HG02840 (cell line): ENCODE measurements around the gene IFIT1.
"Not testable (repeated sequence)": the region's sequence is repeated elsewhere in the genome, so short reads cannot be mapped to it uniquely, and the experiment has no call there.

Experiments
- ATAC-seq: cut with Tn5 transposase; IDR thresholded peaks from one replicate; pipeline ENCODE4 v1.9.1; 2021; ENCODE audit warnings: mild to moderate bottlenecking, moderate library complexity, moderate number of reproducible peaks; ENCODE audit not compliant: unreplicated experiment, low FRiP score

The IFIT1 gene

DNA sequence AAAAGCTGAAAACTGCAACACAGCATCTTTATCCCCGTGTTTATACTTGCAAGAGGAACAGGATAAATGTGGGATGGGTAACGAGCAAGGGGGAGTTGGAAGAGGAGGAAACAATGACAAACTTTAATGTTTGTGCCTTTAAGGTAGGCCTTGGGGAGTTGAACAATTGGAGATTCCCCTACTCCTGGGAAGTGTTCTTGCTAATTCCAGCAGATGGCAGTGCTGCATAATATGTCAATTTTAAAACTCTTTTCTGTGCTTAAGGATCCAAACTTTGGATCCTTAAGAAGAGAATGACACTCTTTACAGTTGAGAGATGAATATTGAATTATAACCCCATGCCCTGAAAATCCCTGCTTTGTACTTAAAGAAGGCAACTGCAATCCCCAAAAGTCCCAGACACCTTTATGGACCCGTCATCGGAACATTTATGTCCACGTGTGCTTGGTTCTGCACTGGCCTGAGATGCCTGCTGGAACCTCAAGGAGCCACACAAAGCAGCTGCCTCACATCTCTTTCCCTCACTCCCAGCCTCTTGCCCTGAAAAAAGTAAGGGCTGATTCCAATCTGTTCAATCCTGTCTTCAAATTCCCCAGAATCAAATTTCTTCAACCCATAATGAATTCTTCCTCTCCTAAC, 33.9 kb downstream of the IFIT1 start:
- ATAC-seq: no peak

DNA sequence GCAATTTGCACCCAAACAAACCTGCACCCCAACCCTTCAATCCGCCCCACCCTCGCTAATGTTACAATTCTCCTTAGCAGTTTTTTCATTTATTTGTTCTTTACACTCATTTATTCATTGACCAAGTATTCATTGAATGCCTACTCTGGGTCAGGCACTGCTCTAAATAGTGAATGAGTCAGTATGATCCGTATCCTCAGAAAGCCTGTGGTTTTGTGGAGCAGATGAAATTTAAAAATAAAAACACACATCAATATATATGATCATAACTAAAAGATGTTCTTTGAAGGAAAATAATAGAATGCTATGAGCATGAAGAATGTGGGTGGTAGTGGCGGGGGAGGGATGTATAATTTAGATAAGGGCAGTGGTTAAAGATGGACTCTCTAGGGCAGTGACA, 35.2 kb downstream of the IFIT1 start:
- no peak for ATAC-seq

- ATAC-seq: no peak
Measured at GRCh38 chr10:89428877-89429276, 36.5 kb downstream of the IFIT1 start.

DNA sequence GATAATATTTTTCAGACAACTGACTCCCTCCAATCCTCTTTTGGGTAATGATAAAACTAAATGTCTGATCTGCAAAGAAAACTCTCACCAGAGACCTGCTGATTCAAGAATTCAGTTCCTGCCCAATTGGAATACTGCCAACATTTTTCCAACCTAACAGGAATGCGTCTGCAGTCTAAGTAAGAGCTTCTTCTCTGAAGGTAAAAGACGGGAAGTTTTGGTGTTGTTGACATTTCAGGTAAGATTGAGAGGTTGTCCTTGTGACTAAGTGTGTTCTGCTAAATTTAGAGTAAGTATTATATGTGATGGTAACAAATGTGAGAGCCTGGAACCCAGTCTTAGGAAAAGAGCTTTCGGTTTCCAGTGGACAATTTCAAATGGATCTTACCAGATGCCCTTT, 39.6 kb downstream of the IFIT1 start:
- ATAC-seq: no peak

GRCh38 chr10:89438525-89438924, 46.1 kb downstream of the IFIT1 start:
- no peak for ATAC-seq

- ATAC-seq: no peak
Measured at GRCh38 chr10:89440226-89441009, 48.0 kb downstream of the IFIT1 start.

GRCh38 chr10:89442289-89442688, 49.9 kb downstream of the IFIT1 start:
- no peak for ATAC-seq

DNA sequence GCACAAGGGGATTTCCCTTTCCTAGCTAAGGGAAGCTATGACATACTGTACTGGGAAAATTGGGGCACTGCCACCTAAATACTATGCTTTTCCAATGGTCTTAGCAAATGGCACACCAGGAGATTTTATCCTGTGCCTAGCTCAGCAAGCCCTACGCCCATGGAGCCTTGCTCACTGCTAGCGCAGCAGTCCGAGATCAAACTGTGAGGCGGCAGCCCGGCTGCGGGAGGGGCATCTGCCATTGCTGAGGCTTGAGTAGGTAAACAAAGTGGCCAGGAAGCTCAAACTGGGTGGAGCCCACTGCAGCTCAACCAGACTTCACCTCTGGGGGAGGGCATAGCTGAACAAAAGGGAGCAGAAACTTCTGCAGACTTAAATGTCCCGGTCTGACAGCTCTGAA, 52.4 kb downstream of the IFIT1 start:
- ATAC-seq: not testable (repeated sequence)

GRCh38 chr10:89450901-89451300, 58.5 kb downstream of the IFIT1 start:
- no peak for ATAC-seq

GRCh38 chr10:89452193-89452592, 59.8 kb downstream of the IFIT1 start:
- no peak for ATAC-seq

DNA sequence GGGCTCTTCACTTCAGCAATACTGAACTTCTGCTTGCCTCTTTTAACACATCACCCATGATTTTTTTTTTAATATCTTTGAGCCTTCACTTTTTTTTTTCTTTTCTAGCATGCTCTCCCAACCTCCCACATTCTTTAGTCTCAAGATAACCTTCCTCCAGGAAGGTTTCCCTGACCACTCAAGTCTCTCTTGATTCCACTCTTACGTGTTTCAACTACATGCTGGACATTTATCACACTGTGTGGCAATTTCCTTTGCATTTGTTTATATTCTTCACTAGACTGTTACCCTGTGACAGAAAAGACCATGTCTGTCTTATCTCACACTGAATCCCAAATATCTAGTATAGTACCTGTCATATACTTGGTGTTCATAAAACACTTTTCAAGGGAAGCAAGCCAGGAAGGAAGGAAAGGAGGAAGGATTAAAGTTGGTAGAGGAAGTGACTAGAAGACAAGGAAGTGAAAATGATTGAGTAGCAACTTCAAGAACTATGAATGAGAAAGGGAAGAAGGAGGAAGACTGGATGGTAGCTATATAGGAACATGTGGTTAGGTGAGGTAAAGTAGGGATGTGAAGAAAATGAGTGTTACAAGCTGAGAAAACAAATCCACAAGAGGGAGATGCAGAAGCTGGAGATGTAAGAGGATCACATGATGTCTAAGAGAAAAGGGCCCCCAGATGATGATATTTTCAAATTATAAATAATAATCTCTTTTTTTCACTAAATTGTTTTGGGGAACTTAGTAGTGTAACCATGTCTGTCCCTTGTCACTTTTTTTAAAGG, 62.3 kb downstream of the IFIT1 start:
- no peak for ATAC-seq
